Measurements from ENCODE around the gene CHN2.

The CHN2 gene

GRCh38 chr7:29167721-29168120 is 26.9 kb upstream of the CHN2 start:
- Histone ChIP-seq H3K4me2 (ENCODE audit: low read length) (no peak overlapping the region), H2AFZ (no peak overlapping the region), H3K9me3 (ENCODE audit: control insufficient read depth, low read length) (no peaks in the 10 kb centered on the region), H3K79me2 (no peaks in the 10 kb centered on the region), H3K4me1 (no peaks in the 10 kb centered on the region), H3K27ac (no peak overlapping the region), H3K4me3 (ENCODE audit: low read depth, low read length) (no peak overlapping the region), H3K36me3 (ENCODE audit: control insufficient read depth, insufficient read depth, low read length) (no peaks in the 10 kb centered on the region), H3K27me3 (ENCODE audit: control insufficient read depth, insufficient read depth, low read length) (no peaks in the 10 kb centered on the region), H3K9ac (no peak overlapping the region)
- TF ChIP-seq, protein P1, sequence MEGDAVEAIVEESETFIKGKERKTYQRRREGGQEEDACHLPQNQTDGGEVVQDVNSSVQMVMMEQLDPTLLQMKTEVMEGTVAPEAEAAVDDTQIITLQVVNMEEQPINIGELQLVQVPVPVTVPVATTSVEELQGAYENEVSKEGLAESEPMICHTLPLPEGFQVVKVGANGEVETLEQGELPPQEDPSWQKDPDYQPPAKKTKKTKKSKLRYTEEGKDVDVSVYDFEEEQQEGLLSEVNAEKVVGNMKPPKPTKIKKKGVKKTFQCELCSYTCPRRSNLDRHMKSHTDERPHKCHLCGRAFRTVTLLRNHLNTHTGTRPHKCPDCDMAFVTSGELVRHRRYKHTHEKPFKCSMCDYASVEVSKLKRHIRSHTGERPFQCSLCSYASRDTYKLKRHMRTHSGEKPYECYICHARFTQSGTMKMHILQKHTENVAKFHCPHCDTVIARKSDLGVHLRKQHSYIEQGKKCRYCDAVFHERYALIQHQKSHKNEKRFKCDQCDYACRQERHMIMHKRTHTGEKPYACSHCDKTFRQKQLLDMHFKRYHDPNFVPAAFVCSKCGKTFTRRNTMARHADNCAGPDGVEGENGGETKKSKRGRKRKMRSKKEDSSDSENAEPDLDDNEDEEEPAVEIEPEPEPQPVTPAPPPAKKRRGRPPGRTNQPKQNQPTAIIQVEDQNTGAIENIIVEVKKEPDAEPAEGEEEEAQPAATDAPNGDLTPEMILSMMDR (IDR thresholded peaks at IDR 0.05): no peak

DNA sequence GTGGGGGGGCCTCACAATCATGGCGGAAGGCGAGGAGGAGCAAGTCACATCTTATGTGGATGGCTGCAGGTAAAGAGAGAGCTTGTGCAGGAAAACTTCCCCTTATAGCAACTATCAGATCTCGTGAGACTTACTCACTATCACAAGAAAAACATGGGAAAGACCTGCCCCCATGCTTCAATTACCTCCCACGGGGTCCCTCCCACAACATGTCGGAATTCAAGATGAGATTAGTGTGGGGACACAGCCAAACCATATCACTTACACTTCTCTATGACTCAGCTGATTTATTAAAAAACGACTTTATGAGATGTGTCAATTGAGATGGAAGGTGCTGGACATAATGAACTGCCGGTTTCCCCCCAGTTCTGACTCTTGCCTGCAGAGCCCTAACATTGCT is 23.8 kb upstream of the CHN2 start:
- Histone ChIP-seq H3K27me3 (ENCODE audit: control insufficient read depth, insufficient read depth, low read length) (no peaks in the 10 kb centered on the region), H3K79me2 (no peaks in the 10 kb centered on the region), H3K4me1 (no peaks in the 10 kb centered on the region), H3K4me2 (ENCODE audit: low read length) (no peak overlapping the region), H3K9ac (no peak overlapping the region), H3K36me3 (ENCODE audit: control insufficient read depth, insufficient read depth, low read length) (no peaks in the 10 kb centered on the region), H2AFZ (no peak overlapping the region), H3K9me3 (ENCODE audit: control insufficient read depth, low read length) (no peaks in the 10 kb centered on the region), H3K27ac (no peak overlapping the region), H3K4me3 (ENCODE audit: low read depth, low read length) (no peak overlapping the region)
- TF ChIP-seq, protein P1 (IDR thresholded peaks at IDR 0.05): no peak

- no peak overlapping the region for H3K27ac ChIP-seq
Observed at GRCh38 chr7:29173458-29173857, 21.1 kb upstream of the CHN2 start.

GRCh38 chr7:29177963-29178600 is 16.5 kb upstream of the CHN2 start:
- Histone ChIP-seq H2AFZ (no peak overlapping the region), H3K79me2 (no peaks in the 10 kb centered on the region), H3K9me3 (ENCODE audit: control insufficient read depth, low read length) (no peaks in the 10 kb centered on the region), H3K9ac (no peak overlapping the region), H3K27ac (peak overlapping the region; percentile 32), H3K4me1 (no peaks in the 10 kb centered on the region), H3K36me3 (ENCODE audit: control insufficient read depth, insufficient read depth, low read length) (no peaks in the 10 kb centered on the region), H3K27me3 (ENCODE audit: control insufficient read depth, insufficient read depth, low read length) (no peaks in the 10 kb centered on the region), H3K4me2 (ENCODE audit: low read length) (no peak overlapping the region), H3K4me3 (ENCODE audit: low read depth, low read length) (no peak overlapping the region)
- TF ChIP-seq, protein P1 (IDR thresholded peaks at IDR 0.05): no peak

More at GRCh38 chr7:29173458-29173857, 21.1 kb upstream of the CHN2 start:
- Histone ChIP-seq H3K9me3 (ENCODE audit: control insufficient read depth, low read length) (no peaks in the 10 kb centered on the region), H3K9ac (no peak overlapping the region), H3K4me2 (ENCODE audit: low read length) (no peak overlapping the region), H3K27me3 (ENCODE audit: control insufficient read depth, insufficient read depth, low read length) (no peaks in the 10 kb centered on the region), H3K4me1 (no peaks in the 10 kb centered on the region), H3K36me3 (ENCODE audit: control insufficient read depth, insufficient read depth, low read length) (no peaks in the 10 kb centered on the region), H3K79me2 (no peaks in the 10 kb centered on the region), H2AFZ (no peak overlapping the region), H3K4me3 (ENCODE audit: low read depth, low read length) (no peak overlapping the region)
- TF ChIP-seq, protein P1 (IDR thresholded peaks at IDR 0.05): no peak

DNA sequence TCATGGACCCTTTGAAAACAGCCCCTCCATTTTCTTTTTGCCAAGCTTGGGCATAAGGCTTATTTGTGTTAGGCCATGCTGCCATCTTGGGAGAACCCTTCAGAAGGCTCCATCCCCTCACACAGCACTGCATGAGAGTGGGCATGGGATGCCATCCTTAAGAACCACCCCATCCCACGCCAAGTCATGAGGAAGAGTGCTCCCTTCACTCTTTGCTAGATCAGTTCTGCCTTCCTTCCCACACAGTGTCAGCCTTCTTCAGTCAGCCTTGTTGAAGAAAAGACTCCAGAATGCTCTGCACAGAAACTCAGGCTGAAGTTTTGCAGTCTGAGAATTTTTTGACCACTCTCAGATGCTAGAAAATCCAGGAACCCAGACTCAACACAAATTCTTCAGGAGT is 15.5 kb upstream of the CHN2 start:
- no peak overlapping the region for H3K9ac ChIP-seq
- no peaks in the 10 kb centered on the region for H3K27me3 ChIP-seq (ENCODE audit: control insufficient read depth, insufficient read depth, low read length)
- no peaks in the 10 kb centered on the region for H3K36me3 ChIP-seq (ENCODE audit: control insufficient read depth, insufficient read depth, low read length)
- no peaks in the 10 kb centered on the region for H3K4me1 ChIP-seq
- H3K79me2 ChIP-seq: no peaks in the 10 kb centered on the region
- no peak overlapping the region for H3K27ac ChIP-seq
- H3K9me3 ChIP-seq (ENCODE audit: control insufficient read depth, low read length): no peaks in the 10 kb centered on the region
- TF ChIP-seq, protein P1 (IDR thresholded peaks at IDR 0.05): no peak
- no peak overlapping the region for H3K4me2 ChIP-seq (ENCODE audit: low read length)
- no peak overlapping the region for H3K4me3 ChIP-seq (ENCODE audit: low read depth, low read length)
- no peak overlapping the region for H2AFZ ChIP-seq

Data from parathyroid adenoma (tissue), 2 donors.